H1 (cell line): Measurements from ENCODE around the gene TMEM204. TPM values are rescaled to one million over a fixed set of nuclear protein-coding genes. Genes with fewer than 3 reads are reported as not detected.

Experiments used
- CTCF ChIA-PET: fragments of 300-600 bp; sonication (Branson Sonifier 250); formaldehyde crosslinking; loops from one replicate; lab custom pipeline; 2021; ENCODE audit not compliant: partially characterized antibody; lab: Charles Lee
- POLR2A ChIA-PET: fragments of 300-600 bp; sonication (Branson Sonifier 250); formaldehyde crosslinking; loops from one replicate; lab custom pipeline; 2021; ENCODE audit warnings: inconsistent platforms; ENCODE audit not compliant: partially characterized antibody; lab: Charles Lee
- DNase-seq, 2 experiments: peaks; one replicate each; pipeline versions ENCODE4 v3.0.0 to v3.0.0-alpha.2; 2010 to 2022; ENCODE audit warnings: low spot score in 2 of 2, low read depth in 1 of 2, mixed read lengths in 1 of 2
- FAIRE-seq: peaks from 2 replicates; lab custom pipeline; 2011; peaks lifted over from hg19 to GRCh38; lab: Jason Lieb, UNC
- H2AFZ ChIP-seq: 2 replicates; pipeline ENCODE4 v1.8.1; 2012; ENCODE audit warnings: low read length, inconsistent platforms
- H2AK5ac ChIP-seq: 2 replicates; pipeline ENCODE4 v1.6.1; 2013; ENCODE audit warnings: low read depth, low read length
- H2BK120ac ChIP-seq: replicated peaks from 2 replicates; pipeline ENCODE3; 2013; ENCODE audit warnings: low read depth, low read length, inconsistent platforms
- H2BK12ac ChIP-seq: 2 replicates; pipeline ENCODE4 v1.6.1; 2013; ENCODE audit warnings: low read depth, low read length
- H2BK15ac ChIP-seq: 2 replicates; pipeline ENCODE4 v1.6.1; 2013; ENCODE audit warnings: low read length
- H2BK20ac ChIP-seq: 2 replicates; pipeline ENCODE4 v1.6.1; 2013; ENCODE audit warnings: low read length
- H2BK5ac ChIP-seq: 2 replicates; pipeline ENCODE4 v1.6.1; 2013; ENCODE audit warnings: low read depth, low read length
- H3K14ac ChIP-seq: 2 replicates; pipeline ENCODE4 v1.6.1; 2013; ENCODE audit warnings: inconsistent platforms; ENCODE audit not compliant: insufficient read length
- H3K18ac ChIP-seq: 2 replicates; pipeline ENCODE4 v1.6.1; 2013; ENCODE audit warnings: low read length; ENCODE audit errors: extremely low read depth
- H3K23ac ChIP-seq: 2 replicates; pipeline ENCODE4 v1.6.1; 2013; ENCODE audit warnings: inconsistent platforms; ENCODE audit not compliant: insufficient read length
- H3K23me2 ChIP-seq: 2 replicates; pipeline ENCODE4 v1.6.1; 2013; ENCODE audit warnings: low read depth, low read length
- H3K27ac ChIP-seq: 2 replicates; pipeline ENCODE4 v1.6.1; 2011; ENCODE audit warnings: low read depth, low read length, inconsistent platforms
- H3K27me3 ChIP-seq, 4 experiments: replicated peaks in 1 of 4; 1 replicate in 1 of 4; 2 replicates in 3 of 4; pipeline versions ENCODE4 v1.6.1 to v1.8.1; 2011 to 2013; ENCODE audit warnings: low read length in 3 of 4, mild to moderate bottlenecking in 3 of 4, inconsistent platforms in 2 of 4, mixed read lengths in 2 of 4, moderate library complexity in 1 of 4; ENCODE audit not compliant: control insufficient read depth in 3 of 4, insufficient read depth in 3 of 4; ENCODE audit errors: extremely low read depth in 1 of 4
- H3K36me3 ChIP-seq, 4 experiments: 2 replicates each; pipeline versions ENCODE4 v1.6.1 to v1.8.1; 2011 to 2013; ENCODE audit warnings: mild to moderate bottlenecking in 4 of 4, low read length in 3 of 4, moderate library complexity in 2 of 4, control low read depth in 1 of 4, inconsistent platforms in 1 of 4; ENCODE audit not compliant: insufficient read depth in 4 of 4, control insufficient read depth in 2 of 4
- H3K4ac ChIP-seq: replicated peaks from 2 replicates; pipeline ENCODE3; 2013; ENCODE audit warnings: low read length, low read depth, mixed read lengths, inconsistent platforms; ENCODE audit not compliant: insufficient read length
- H3K4me1 ChIP-seq, 4 experiments: replicated peaks in 1 of 4; 1 replicate in 1 of 4; 2 replicates in 3 of 4; pipeline versions ENCODE4 v1.6.1 to v1.8.1; 2011 to 2013; ENCODE audit warnings: low read length in 3 of 4, inconsistent platforms in 2 of 4, mixed read lengths in 1 of 4; ENCODE audit not compliant: insufficient read depth in 4 of 4, control insufficient read depth in 3 of 4
- H3K4me2 ChIP-seq, 2 experiments: 2 replicates each; pipeline versions ENCODE4 v1.6.1 to v1.8.1; 2011 to 2013; ENCODE audit warnings: low read depth in 2 of 2, low read length in 2 of 2, control low read depth in 1 of 2, inconsistent platforms in 1 of 2, mild to moderate bottlenecking in 1 of 2; ENCODE audit not compliant: insufficient read depth in 1 of 2
- H3K4me3 ChIP-seq, 4 experiments: fragments of 200-600, 300-600 bp in 1 of 4; sonication (generic), shearing (Covaris generic), sonication (Bioruptor Twin) in 1 of 4; 2 replicates each; pipeline versions ENCODE4 v1.5.1 to v1.8.1; 2011 to 2016; ENCODE audit warnings: low read length in 4 of 4, low read depth in 3 of 4, control low read depth in 2 of 4, inconsistent platforms in 2 of 4, mild to moderate bottlenecking in 2 of 4, mixed read lengths in 1 of 4, moderate library complexity in 1 of 4; ENCODE audit not compliant: insufficient read depth in 2 of 4; ENCODE audit errors: extremely low read depth in 1 of 4
- H3K56ac ChIP-seq: replicated peaks from 2 replicates; pipeline ENCODE3; 2013; ENCODE audit warnings: low read depth, mild to moderate bottlenecking, mixed read lengths, low read length, inconsistent platforms; ENCODE audit not compliant: insufficient read length
- H3K79me1 ChIP-seq: 2 replicates; pipeline ENCODE4 v1.6.1; 2013; ENCODE audit warnings: low read depth, low read length, control low read depth
- H3K79me2 ChIP-seq, 2 experiments: 2 replicates each; pipeline versions ENCODE4 v1.6.1 to v1.8.1; 2012 to 2013; ENCODE audit warnings: low read length in 2 of 2, mild to moderate bottlenecking in 2 of 2, inconsistent platforms in 1 of 2; ENCODE audit not compliant: insufficient read depth in 2 of 2, control insufficient read depth in 1 of 2
- H3K9ac ChIP-seq, 4 experiments: replicated peaks in 1 of 4; 1 replicate in 1 of 4; 2 replicates in 3 of 4; pipeline versions ENCODE4 v1.6.1 to v1.8.1; 2011 to 2013; ENCODE audit warnings: low read depth in 3 of 4, low read length in 3 of 4, control low read depth in 2 of 4, mild to moderate bottlenecking in 2 of 4, moderate library complexity in 2 of 4, inconsistent platforms in 1 of 4; ENCODE audit errors: extremely low read depth in 1 of 4
- H3K9me3 ChIP-seq, 2 experiments: 2 replicates each; pipeline versions ENCODE4 v1.6.1 to v1.8.1; 2012 to 2013; ENCODE audit warnings: mild to moderate bottlenecking in 2 of 2, moderate library complexity in 2 of 2, control low read depth in 1 of 2, inconsistent platforms in 1 of 2, low read depth in 1 of 2, low read length in 1 of 2, mixed read lengths in 1 of 2; ENCODE audit not compliant: insufficient read depth in 2 of 2
- H4K20me1 ChIP-seq, 2 experiments: replicated peaks in 1 of 2; 2 replicates each; pipeline versions ENCODE3 to v1.8.1; 2011 to 2013; ENCODE audit warnings: inconsistent platforms in 2 of 2, low read length in 2 of 2, mild to moderate bottlenecking in 1 of 2; ENCODE audit not compliant: insufficient read depth in 2 of 2, control insufficient read depth in 1 of 2
- H4K5ac ChIP-seq: 2 replicates; pipeline ENCODE4 v1.6.1; 2013; ENCODE audit warnings: low read length, low read depth, mixed read lengths, inconsistent platforms; ENCODE audit not compliant: insufficient read length
- H4K8ac ChIP-seq: 2 replicates; pipeline ENCODE4 v1.8.0; 2013; ENCODE audit warnings: mild to moderate bottlenecking, moderate library complexity, low read length, inconsistent platforms; ENCODE audit not compliant: insufficient read depth; ENCODE audit errors: extremely low read depth
- H4K91ac ChIP-seq: replicated peaks from 2 replicates; pipeline ENCODE3; 2013; ENCODE audit warnings: low read length, mixed read lengths, inconsistent platforms; ENCODE audit not compliant: insufficient read length
- CHD1 ChIP-seq: IDR thresholded peaks from 2 replicates; pipeline ENCODE4 v1.6.1; 2012; ENCODE audit warnings: low read depth, low read length, improper control_type of control experiment
- CHD2 ChIP-seq: IDR thresholded peaks from 2 replicates; pipeline ENCODE4 v1.6.1; 2012; ENCODE audit warnings: low read length, improper control_type of control experiment
- JUN ChIP-seq: IDR thresholded peaks from 2 replicates; pipeline ENCODE4 v1.6.1; 2011; ENCODE audit warnings: low read depth, mild to moderate bottlenecking, improper control_type of control experiment, low read length
- POLR2AphosphoS5 ChIP-seq: IDR thresholded peaks from 2 replicates; pipeline ENCODE4 v1.6.1; 2011; ENCODE audit warnings: low read depth, low read length
- POU5F1 ChIP-seq: IDR thresholded peaks from 2 replicates; pipeline ENCODE4 v1.6.1; 2011; ENCODE audit warnings: low read depth, mild to moderate bottlenecking, low read length, moderate library complexity
- SIN3A ChIP-seq, 2 experiments: IDR thresholded peaks in 1 of 2; conservative IDR thresholded peaks in 1 of 2; 2 replicates each; pipeline ENCODE4 v1.6.1; 2011 to 2012; ENCODE audit warnings: low read length in 2 of 2, improper control_type of control experiment in 1 of 2, low read depth in 1 of 2, mild to moderate bottlenecking in 1 of 2
- SRF ChIP-seq: IDR thresholded peaks from 2 replicates; pipeline ENCODE4 v1.6.1; 2011; ENCODE audit warnings: mild to moderate bottlenecking, low read depth, low read length, moderate library complexity
- TBP ChIP-seq: IDR thresholded peaks from 2 replicates; pipeline ENCODE4 v1.6.1; 2011; ENCODE audit warnings: low read depth, low read length, improper control_type of control experiment
- WGBS, 2 experiments: shearing (Covaris generic) in 1 of 2; methylation state at CpG; one replicate each; pipeline versions ENCODE4 v1.1.6 to v1.1.7; 2013 to 2015; ENCODE audit warnings: low lambda C conversion rate in 2 of 2, mixed read lengths in 2 of 2, inconsistent platforms in 1 of 2, low coverage in 1 of 2, missing lambda C conversion rate in 1 of 2; ENCODE audit not compliant: insufficient replicate concordance in 2 of 2, insufficient coverage in 1 of 2, insufficient read length in 1 of 2; ENCODE audit errors: extremely low coverage in 1 of 2, missing lambda C conversion rate in 1 of 2; 5-methylcytosine and 5-hydroxymethylcytosine counted together
- polyA plus RNA-seq, 7 experiments: library from polyadenylated mRNA; depleted of rRNA in 3 of 7; stranded (reverse) in 5 of 7; unstranded in 2 of 7; fragments of >200 nt in 5 of 7; fragments of 200-250 nt in 2 of 7; gene quantifications; 1 replicate in 5 of 7; 2 replicates in 1 of 7; 4 replicates in 1 of 7; pipeline versions ENCODE4 v1.2.1 to v1.2.3, GENCODE V29; 2011 to 2013; ENCODE audit warnings: missing spikeins in 2 of 7, mixed read lengths in 2 of 7
- total RNA-seq: library from RNA; stranded (reverse); fragmentation: NEBNext Ultra II Directional; extraction: Animal tissue kit (Norgen Biotek cat#: 25700); gene quantifications from 2 replicates; pipeline ENCODE4 v1.2.1, GENCODE V29; 2021
- TF ChIP-seq, protein P1 (sequence below): IDR thresholded peaks from 2 replicates; pipeline ENCODE4 v1.6.1; 2012; ENCODE audit warnings: inconsistent platforms

The TMEM204 gene
- total and polyA plus RNA-seq, 2 of the 8 experiments (the other 6 are each of a cell fraction or from before 2014, with no cell fraction given), result not detected

GRCh38 chr16:1563786-1564185 lies 30.3 kb downstream of the TMEM204 start:
- Histone ChIP-seq H3K36me3 (peaks cover 2 to 9% (median 7%) of the 10 kb centered on the region in 4 experiments; a peak in 5 of 8 replicates), H3K27ac (no peak overlapping the region), H2AK5ac (no peak overlapping the region), H2BK5ac (no peak overlapping the region), H4K5ac (no peak overlapping the region), H3K23ac (no peak overlapping the region), H4K91ac (no peak overlapping the region), H2BK15ac (no peak overlapping the region), H2BK12ac (no peak overlapping the region), H2BK120ac (no peak overlapping the region), H3K4me2 (no peak overlapping the region)
- CTCF ChIA-PET, result no interaction called here
- no peak for FAIRE-seq
- no peak for TF ChIP-seq JUN
- TF ChIP-seq SRF, result no peak
- TF ChIP-seq, protein P1, sequence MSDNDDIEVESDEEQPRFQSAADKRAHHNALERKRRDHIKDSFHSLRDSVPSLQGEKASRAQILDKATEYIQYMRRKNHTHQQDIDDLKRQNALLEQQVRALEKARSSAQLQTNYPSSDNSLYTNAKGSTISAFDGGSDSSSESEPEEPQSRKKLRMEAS, result no peak
- TF ChIP-seq POU5F1, result no peak
- no peak for TF ChIP-seq SIN3A (conservative IDR thresholded peaks at IDR 0.05 in 1 of 2, IDR thresholded peaks at IDR 0.05 in 1 of 2; ENCODE audit: low read depth in 1 of 2, low read length in 2 of 2)
- no peak for TF ChIP-seq CHD1
- no peak for TF ChIP-seq CHD2
- TF ChIP-seq TBP, result no peak
- no peak for TF ChIP-seq POLR2AphosphoS5
- TF ChIP-seq, all 59 proteins: peak for 0
- H3K9ac ChIP-seq, result no peak overlapping the region
- whole genome bisulfite sequencing, 2 experiments, result 92% methylated on average over 19 of the region's 20 CpGs; no CpG with 5 or more reads in 1 of the 2 experiments
- POLR2A ChIA-PET, result no interaction called here
- no peaks in the 10 kb centered on the region for H3K9me3 ChIP-seq
- DNase-seq, result no peak
- H4K20me1 ChIP-seq, result peaks cover 0 to 2% of the 10 kb centered on the region in 2 experiments
- no peak overlapping the region for H2AFZ ChIP-seq
- H3K14ac ChIP-seq, result no peak overlapping the region
- H3K56ac ChIP-seq, result no peak overlapping the region
- no peak overlapping the region for H4K8ac ChIP-seq
- H2BK20ac ChIP-seq, result no peak overlapping the region
- H3K23me2 ChIP-seq, result no peaks in the 10 kb centered on the region
- no peak overlapping the region for H3K4ac ChIP-seq
- no peaks in the 10 kb centered on the region for H3K79me2 ChIP-seq
- H3K27me3 ChIP-seq, result no peaks in the 10 kb centered on the region
- no peaks in the 10 kb centered on the region for H3K4me1 ChIP-seq
- no peak overlapping the region for H3K4me3 ChIP-seq
- no peaks in the 10 kb centered on the region; the same call in 1 of the 2 replicates for H3K79me1 ChIP-seq
- H3K18ac ChIP-seq, result no peak overlapping the region
